Gastrocnemius medialis (tissue), 4 donors: ENCODE measurements around the gene CUX1.

Source experiments
- POLR2A ChIP-seq, 2 donors: fragments of 450-650 bp; IDR thresholded peaks; one replicate each; pipeline ENCODE4 v1.6.1; 2017; ENCODE audit warnings: antibody characterized with exemption in 2 of 2, mild to moderate bottlenecking in 2 of 2, moderate library complexity in 2 of 2
- TF ChIP-seq, protein P1 (sequence below), 5 experiments: fragments of 450-650 bp in 3 of 5; fragments of 200-600 bp in 2 of 5; sonication (generic) in 2 of 5; IDR thresholded peaks in 4 of 5; conservative IDR thresholded peaks in 1 of 5; 1 replicate in 4 of 5; 2 replicates in 1 of 5; pipeline ENCODE4 v1.5.1; 2016 to 2019; ENCODE audit warnings: antibody characterized with exemption in 5 of 5, mild to moderate bottlenecking in 3 of 5, moderate library complexity in 3 of 5

DNA sequence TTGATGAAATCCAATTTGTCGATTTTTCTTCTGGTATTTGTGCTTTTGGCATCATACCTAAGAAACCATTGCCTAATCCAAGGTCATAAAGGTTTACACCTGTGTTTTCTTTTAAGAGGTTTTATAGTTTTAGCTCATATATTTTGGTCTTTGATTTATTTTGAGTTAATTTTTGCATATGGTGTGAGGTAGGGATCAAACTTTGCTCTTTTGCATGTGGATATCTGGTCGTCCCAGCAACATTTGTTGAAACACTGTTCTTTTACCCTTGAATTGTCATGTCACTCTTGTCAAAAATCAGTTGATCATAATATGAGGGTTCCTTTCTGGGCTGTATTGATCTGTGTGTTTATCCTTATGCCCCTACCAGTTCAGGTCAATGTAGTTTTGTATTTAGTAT is 236.7 kb downstream of the CUX1 start:
- TF ChIP-seq, protein P1, sequence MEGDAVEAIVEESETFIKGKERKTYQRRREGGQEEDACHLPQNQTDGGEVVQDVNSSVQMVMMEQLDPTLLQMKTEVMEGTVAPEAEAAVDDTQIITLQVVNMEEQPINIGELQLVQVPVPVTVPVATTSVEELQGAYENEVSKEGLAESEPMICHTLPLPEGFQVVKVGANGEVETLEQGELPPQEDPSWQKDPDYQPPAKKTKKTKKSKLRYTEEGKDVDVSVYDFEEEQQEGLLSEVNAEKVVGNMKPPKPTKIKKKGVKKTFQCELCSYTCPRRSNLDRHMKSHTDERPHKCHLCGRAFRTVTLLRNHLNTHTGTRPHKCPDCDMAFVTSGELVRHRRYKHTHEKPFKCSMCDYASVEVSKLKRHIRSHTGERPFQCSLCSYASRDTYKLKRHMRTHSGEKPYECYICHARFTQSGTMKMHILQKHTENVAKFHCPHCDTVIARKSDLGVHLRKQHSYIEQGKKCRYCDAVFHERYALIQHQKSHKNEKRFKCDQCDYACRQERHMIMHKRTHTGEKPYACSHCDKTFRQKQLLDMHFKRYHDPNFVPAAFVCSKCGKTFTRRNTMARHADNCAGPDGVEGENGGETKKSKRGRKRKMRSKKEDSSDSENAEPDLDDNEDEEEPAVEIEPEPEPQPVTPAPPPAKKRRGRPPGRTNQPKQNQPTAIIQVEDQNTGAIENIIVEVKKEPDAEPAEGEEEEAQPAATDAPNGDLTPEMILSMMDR (IDR thresholded peaks at IDR 0.05 in 4 of 5, conservative IDR thresholded peaks at IDR 0.05 in 1 of 5) = no peak
- no peak for TF ChIP-seq POLR2A (IDR thresholded peaks at IDR 0.05)
